Nephron (organoid): ENCODE results near the gene DUSP22.

ENCODE experiments used
- H3K27ac Mint-ChIP-seq, 3 experiments: 2 replicates each; pipeline ENCODE4 v1.8.0; 2020; ENCODE audit warnings: mixed read lengths in 3 of 3, mild to moderate bottlenecking in 2 of 3, moderate library complexity in 1 of 3
- H3K27me3 Mint-ChIP-seq: 2 replicates; pipeline ENCODE4 v1.8.0; 2021; ENCODE audit warnings: low read depth, mild to moderate bottlenecking, moderate library complexity, mixed read lengths
- H3K36me3 Mint-ChIP-seq: 2 replicates; pipeline ENCODE4 v1.8.0; 2020; ENCODE audit warnings: low read depth, mixed read lengths
- H3K4me1 Mint-ChIP-seq: 2 replicates; pipeline ENCODE4 v1.8.0; 2020; ENCODE audit warnings: mixed read lengths
- H3K4me3 Mint-ChIP-seq, 3 experiments: 2 replicates each; pipeline ENCODE4 v1.8.0; 2020; ENCODE audit warnings: mild to moderate bottlenecking in 3 of 3, mixed read lengths in 3 of 3, moderate library complexity in 2 of 3
- H3K9me3 Mint-ChIP-seq: 2 replicates; pipeline ENCODE4 v1.8.0; 2020; ENCODE audit warnings: mixed read lengths
- CTCF ChIP-seq, 3 experiments: fragments of 200-600 bp; sonication (generic); IDR thresholded peaks; one replicate each; pipeline ENCODE4 v1.5.0; 2021; ENCODE audit warnings: antibody characterized with exemption in 3 of 3; ENCODE audit not compliant: unreplicated experiment in 3 of 3

Gene DUSP22

GRCh38 chr6:320351-321157 lies 28.3 kb downstream of the DUSP22 start:
- Mint-ChIP-seq H3K27ac (no peak overlapping the region), H3K4me3 (no peak overlapping the region), H3K4me1 (peaks cover 20% of the 10 kb centered on the region), H3K27me3 (peaks cover 3% of the 10 kb centered on the region), H3K9me3 (peaks cover 11% of the 10 kb centered on the region), H3K36me3 (no peaks in the 10 kb centered on the region)
- TF ChIP-seq CTCF (IDR thresholded peaks at IDR 0.05; ENCODE audit: unreplicated experiment in 3 of 3), result no peak

- H3K4me1 Mint-ChIP-seq, result peaks cover 17% of the 10 kb centered on the region
- H3K27ac Mint-ChIP-seq, result no peak overlapping the region
- peaks cover 10% of the 10 kb centered on the region for H3K9me3 Mint-ChIP-seq
- no peaks in the 10 kb centered on the region for H3K36me3 Mint-ChIP-seq
- no peak for TF ChIP-seq CTCF (IDR thresholded peaks at IDR 0.05; ENCODE audit: unreplicated experiment in 3 of 3)
- H3K27me3 Mint-ChIP-seq, result peaks cover 3% of the 10 kb centered on the region
- no peak overlapping the region for H3K4me3 Mint-ChIP-seq
Observed at GRCh38 chr6:321158-321438, 28.8 kb downstream of the DUSP22 start.

GRCh38 chr6:321536-322258 lies 29.4 kb downstream of the DUSP22 start:
- Mint-ChIP-seq H3K27me3 (peaks cover 3% of the 10 kb centered on the region), H3K27ac (no peak overlapping the region), H3K9me3 (peaks cover 10% of the 10 kb centered on the region), H3K4me1 (peaks cover 20% of the 10 kb centered on the region), H3K36me3 (no peaks in the 10 kb centered on the region), H3K4me3 (no peak overlapping the region)
- TF ChIP-seq CTCF (IDR thresholded peaks at IDR 0.05; ENCODE audit: unreplicated experiment in 3 of 3), result no peak

- Mint-ChIP-seq H3K36me3 (peaks cover 2% of the 10 kb centered on the region), H3K4me3 (no peak overlapping the region), H3K4me1 (peaks cover 15% of the 10 kb centered on the region), H3K9me3 (peaks cover 5% of the 10 kb centered on the region), H3K27ac (no peak overlapping the region), H3K27me3 (peaks cover 3% of the 10 kb centered on the region)
- no peak for TF ChIP-seq CTCF (IDR thresholded peaks at IDR 0.05; ENCODE audit: unreplicated experiment in 3 of 3)
Observed at GRCh38 chr6:322259-322930, 30.1 kb downstream of the DUSP22 start.

GRCh38 chr6:322940-323729 lies 30.8 kb downstream of the DUSP22 start:
- H3K27ac Mint-ChIP-seq, result no peak overlapping the region
- TF ChIP-seq CTCF (IDR thresholded peaks at IDR 0.05; ENCODE audit: unreplicated experiment in 3 of 3), result no peak
- H3K27me3 Mint-ChIP-seq, result peaks cover 3% of the 10 kb centered on the region
- peaks cover 8% of the 10 kb centered on the region for H3K4me1 Mint-ChIP-seq
- H3K36me3 Mint-ChIP-seq, result peaks cover 6% of the 10 kb centered on the region
- H3K9me3 Mint-ChIP-seq, result peaks cover 5% of the 10 kb centered on the region
- H3K4me3 Mint-ChIP-seq, result no peak overlapping the region
